Mammary epithelial cell (primary cell): ENCODE data around the gene SLC18B1.

Experiments used
- EZH2 ChIP-seq: IDR thresholded peaks from 2 replicates; pipeline ENCODE4 v1.6.1; 2012; ENCODE audit warnings: low read length, inconsistent platforms, borderline replicate concordance
- TF ChIP-seq, protein P1 (sequence below), 2 donors: IDR thresholded peaks in 1 of 2; conservative IDR thresholded peaks in 1 of 2; 2 replicates each; pipeline ENCODE4 v1.5.1; 2011 to 2012; ENCODE audit warnings: inconsistent platforms in 2 of 2, low read length in 2 of 2, mild to moderate bottlenecking in 2 of 2, control low read depth in 1 of 2, low read depth in 1 of 2; ENCODE audit not compliant: insufficient read depth in 1 of 2; ENCODE audit errors: extremely low read depth in 1 of 2

DNA sequence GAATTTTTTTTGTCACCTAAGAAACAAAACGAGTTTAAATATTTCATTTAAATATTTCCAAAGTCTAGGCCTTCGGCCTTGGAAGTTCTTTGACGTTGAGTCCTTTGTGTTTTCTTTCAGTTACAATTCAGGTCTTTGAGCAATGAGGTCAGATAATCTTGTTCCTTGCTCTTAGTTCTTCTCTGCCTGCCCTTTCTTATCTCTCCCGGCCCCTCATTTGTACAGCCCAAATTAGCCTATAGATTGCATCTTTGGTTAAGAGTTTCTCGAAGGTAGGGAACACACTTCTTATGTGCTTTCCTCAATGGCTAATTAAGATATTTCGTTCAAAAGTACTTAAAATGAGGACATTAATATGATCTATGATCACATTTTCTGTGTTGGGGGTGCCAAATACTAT is 34.5 kb upstream of the SLC18B1 start:
- TF ChIP-seq, protein P1, sequence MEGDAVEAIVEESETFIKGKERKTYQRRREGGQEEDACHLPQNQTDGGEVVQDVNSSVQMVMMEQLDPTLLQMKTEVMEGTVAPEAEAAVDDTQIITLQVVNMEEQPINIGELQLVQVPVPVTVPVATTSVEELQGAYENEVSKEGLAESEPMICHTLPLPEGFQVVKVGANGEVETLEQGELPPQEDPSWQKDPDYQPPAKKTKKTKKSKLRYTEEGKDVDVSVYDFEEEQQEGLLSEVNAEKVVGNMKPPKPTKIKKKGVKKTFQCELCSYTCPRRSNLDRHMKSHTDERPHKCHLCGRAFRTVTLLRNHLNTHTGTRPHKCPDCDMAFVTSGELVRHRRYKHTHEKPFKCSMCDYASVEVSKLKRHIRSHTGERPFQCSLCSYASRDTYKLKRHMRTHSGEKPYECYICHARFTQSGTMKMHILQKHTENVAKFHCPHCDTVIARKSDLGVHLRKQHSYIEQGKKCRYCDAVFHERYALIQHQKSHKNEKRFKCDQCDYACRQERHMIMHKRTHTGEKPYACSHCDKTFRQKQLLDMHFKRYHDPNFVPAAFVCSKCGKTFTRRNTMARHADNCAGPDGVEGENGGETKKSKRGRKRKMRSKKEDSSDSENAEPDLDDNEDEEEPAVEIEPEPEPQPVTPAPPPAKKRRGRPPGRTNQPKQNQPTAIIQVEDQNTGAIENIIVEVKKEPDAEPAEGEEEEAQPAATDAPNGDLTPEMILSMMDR (conservative IDR thresholded peaks at IDR 0.05 in 1 of 2, IDR thresholded peaks at IDR 0.05 in 1 of 2; ENCODE audit: extremely low read depth in 1 of 2, insufficient read depth in 1 of 2, low read depth in 1 of 2, low read length in 2 of 2): no peak
- no peak for TF ChIP-seq EZH2
